ENCODE results near the gene SLC1A7.

- TF ChIP-seq EZH2phosphoT487 (IDR thresholded peaks at IDR 0.05; ENCODE audit: borderline replicate concordance, low read length), result no peak
- TF ChIP-seq, protein P1, sequence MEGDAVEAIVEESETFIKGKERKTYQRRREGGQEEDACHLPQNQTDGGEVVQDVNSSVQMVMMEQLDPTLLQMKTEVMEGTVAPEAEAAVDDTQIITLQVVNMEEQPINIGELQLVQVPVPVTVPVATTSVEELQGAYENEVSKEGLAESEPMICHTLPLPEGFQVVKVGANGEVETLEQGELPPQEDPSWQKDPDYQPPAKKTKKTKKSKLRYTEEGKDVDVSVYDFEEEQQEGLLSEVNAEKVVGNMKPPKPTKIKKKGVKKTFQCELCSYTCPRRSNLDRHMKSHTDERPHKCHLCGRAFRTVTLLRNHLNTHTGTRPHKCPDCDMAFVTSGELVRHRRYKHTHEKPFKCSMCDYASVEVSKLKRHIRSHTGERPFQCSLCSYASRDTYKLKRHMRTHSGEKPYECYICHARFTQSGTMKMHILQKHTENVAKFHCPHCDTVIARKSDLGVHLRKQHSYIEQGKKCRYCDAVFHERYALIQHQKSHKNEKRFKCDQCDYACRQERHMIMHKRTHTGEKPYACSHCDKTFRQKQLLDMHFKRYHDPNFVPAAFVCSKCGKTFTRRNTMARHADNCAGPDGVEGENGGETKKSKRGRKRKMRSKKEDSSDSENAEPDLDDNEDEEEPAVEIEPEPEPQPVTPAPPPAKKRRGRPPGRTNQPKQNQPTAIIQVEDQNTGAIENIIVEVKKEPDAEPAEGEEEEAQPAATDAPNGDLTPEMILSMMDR (IDR thresholded peaks at IDR 0.05; ENCODE audit: low read depth, low read length, poor library complexity, severe bottlenecking), result no peak
Observed at GRCh38 chr1:53085405-53085804, 57.0 kb downstream of the SLC1A7 start.
